Adrenal gland (tissue), 5 donors: Measurements from ENCODE around the gene DGKQ.

ENCODE experiments used
- POLR2A ChIP-seq, 2 donors: fragments of 450-650 bp; IDR thresholded peaks; one replicate each; pipeline ENCODE4 v1.6.1; 2017; ENCODE audit warnings: antibody characterized with exemption in 2 of 2, mild to moderate bottlenecking in 2 of 2, moderate library complexity in 1 of 2
- TF ChIP-seq, protein P1 (sequence below), 6 experiments: fragments of 450-650 bp in 4 of 6; fragments of 200-600 bp in 2 of 6; sonication (generic) in 1 of 6; IDR thresholded peaks; 1 replicate in 5 of 6; 2 replicates in 1 of 6; pipeline versions ENCODE4 v1.5.1 to v1.8.0; 2016 to 2021; ENCODE audit warnings: antibody characterized with exemption in 6 of 6, mild to moderate bottlenecking in 2 of 6, moderate library complexity in 1 of 6
- donor health status: DM: no; HTN: no; CAD: no.

- TF ChIP-seq POLR2A (IDR thresholded peaks at IDR 0.05) = no peak
- TF ChIP-seq, protein P1, sequence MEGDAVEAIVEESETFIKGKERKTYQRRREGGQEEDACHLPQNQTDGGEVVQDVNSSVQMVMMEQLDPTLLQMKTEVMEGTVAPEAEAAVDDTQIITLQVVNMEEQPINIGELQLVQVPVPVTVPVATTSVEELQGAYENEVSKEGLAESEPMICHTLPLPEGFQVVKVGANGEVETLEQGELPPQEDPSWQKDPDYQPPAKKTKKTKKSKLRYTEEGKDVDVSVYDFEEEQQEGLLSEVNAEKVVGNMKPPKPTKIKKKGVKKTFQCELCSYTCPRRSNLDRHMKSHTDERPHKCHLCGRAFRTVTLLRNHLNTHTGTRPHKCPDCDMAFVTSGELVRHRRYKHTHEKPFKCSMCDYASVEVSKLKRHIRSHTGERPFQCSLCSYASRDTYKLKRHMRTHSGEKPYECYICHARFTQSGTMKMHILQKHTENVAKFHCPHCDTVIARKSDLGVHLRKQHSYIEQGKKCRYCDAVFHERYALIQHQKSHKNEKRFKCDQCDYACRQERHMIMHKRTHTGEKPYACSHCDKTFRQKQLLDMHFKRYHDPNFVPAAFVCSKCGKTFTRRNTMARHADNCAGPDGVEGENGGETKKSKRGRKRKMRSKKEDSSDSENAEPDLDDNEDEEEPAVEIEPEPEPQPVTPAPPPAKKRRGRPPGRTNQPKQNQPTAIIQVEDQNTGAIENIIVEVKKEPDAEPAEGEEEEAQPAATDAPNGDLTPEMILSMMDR (IDR thresholded peaks at IDR 0.05) = no peak
Measured at GRCh38 chr4:960636-961350, 12.6 kb downstream of the DGKQ start.
